PC-9 (cell line): Measurements from ENCODE around the gene FCN2. TPM values are rescaled to one million over a fixed set of nuclear protein-coding genes. Genes with fewer than 3 reads are reported as not detected.
A peak's percentile ranks its signal among the peaks of the same experiment; 100 is the strongest.

Experiments used
- BruUV-seq: library from RNA; stranded (reverse); fragments of 400-500 nt; replicated peaks from 2 replicates; lab custom pipeline; 2021; lab: Mats Ljungman, UMichigan
- CTCF ChIA-PET: fragments of 300-600 bp; sonication (Branson Sonifier 250); formaldehyde crosslinking; loops from one replicate; lab custom pipeline; 2022; ENCODE audit warnings: antibody characterized with exemption; lab: Charles Lee
- POLR2A ChIA-PET: fragments of 300-600 bp; sonication (Branson Sonifier 250); formaldehyde crosslinking; loops from one replicate; lab custom pipeline; 2022; ENCODE audit warnings: antibody characterized with exemption; ENCODE audit not compliant: unreplicated experiment; lab: Charles Lee
- DNase-seq, 2 experiments: peaks; one replicate each; pipeline versions ENCODE4 v3.0.0 to v3.0.0-alpha.2; 2015 to 2022; ENCODE audit warnings: mixed read lengths in 1 of 2
- H2AFZ ChIP-seq: fragments of 200-600 bp; sonication (generic); 2 replicates; pipeline ENCODE4 v1.8.1; 2017; ENCODE audit warnings: antibody characterized with exemption
- H3F3A ChIP-seq: fragments of 200-600 bp; sonication (generic); 2 replicates; pipeline ENCODE4 v1.8.1; 2017; ENCODE audit warnings: antibody characterized with exemption, mild to moderate bottlenecking, low read depth; ENCODE audit not compliant: insufficient read depth
- H3K27ac ChIP-seq: fragments of 200-600 bp; sonication (generic); 2 replicates; pipeline ENCODE4 v1.6.1; 2016; ENCODE audit warnings: mixed run types
- H3K27me3 ChIP-seq: fragments of 200-600 bp; sonication (generic); 2 replicates; pipeline ENCODE4 v1.6.1; 2016; ENCODE audit warnings: low read depth, mixed run types; ENCODE audit not compliant: insufficient read depth
- H3K36me3 ChIP-seq: fragments of 200-600 bp; sonication (generic); 2 replicates; pipeline ENCODE4 v1.6.1; 2016; ENCODE audit warnings: low read depth, mixed run types
- H3K4me1 ChIP-seq: fragments of 200-600 bp; sonication (generic); replicated peaks from 2 replicates; pipeline ENCODE4 v1.6.1; 2016; ENCODE audit warnings: mixed run types; ENCODE audit not compliant: insufficient read depth
- H3K4me2 ChIP-seq: fragments of 200-600 bp; sonication (generic); 2 replicates; pipeline ENCODE4 v1.6.1; 2017; ENCODE audit warnings: mixed run types
- H3K4me3 ChIP-seq: fragments of 200-600 bp; sonication (generic); 2 replicates; pipeline ENCODE4 v1.6.1; 2016; ENCODE audit warnings: mixed run types
- H3K79me2 ChIP-seq: fragments of 200-600 bp; sonication (generic); 2 replicates; pipeline ENCODE4 v1.6.1; 2017; ENCODE audit warnings: low read depth, mixed run types
- H3K9me2 ChIP-seq: fragments of 200-600 bp; sonication (generic); 2 replicates; pipeline ENCODE4 v1.8.1; 2017; ENCODE audit warnings: mild to moderate bottlenecking; ENCODE audit not compliant: insufficient read depth
- H3K9me3 ChIP-seq: fragments of 200-600 bp; sonication (generic); 2 replicates; pipeline ENCODE4 v1.8.1; 2016; ENCODE audit warnings: low read depth; ENCODE audit not compliant: insufficient read depth
- H4K20me1 ChIP-seq: fragments of 200-600 bp; sonication (generic); 2 replicates; pipeline ENCODE4 v1.8.1; 2017; ENCODE audit not compliant: insufficient read depth
- EZH2 ChIP-seq: fragments of 200-600 bp; sonication (generic); IDR thresholded peaks from 2 replicates; pipeline ENCODE4 v1.8.0; 2017; ENCODE audit warnings: antibody characterized with exemption, low read depth
- intact Hi-C: fragments of 100-400 bp; cut with micrococcal nuclease; formaldehyde crosslinking; loops from one replicate; pipeline ENCODE4 v1.10.0; 2022; ENCODE audit not compliant: unreplicated experiment
- total RNA-seq: library from RNA; stranded (reverse); gene quantifications from 2 replicates; pipeline ENCODE4 v1.2.3, GENCODE V29; 2021
- TF ChIP-seq, protein P1 (sequence below): fragments of 200-600 bp; sonication (generic); conservative IDR thresholded peaks from 2 replicates; pipeline ENCODE4 v1.6.1; 2017; ENCODE audit warnings: mixed run types, antibody characterized with exemption, mild to moderate bottlenecking, moderate library complexity

The FCN2 gene
- total RNA-seq, 1 experiment from 2014 or later, result not detected

DNA sequence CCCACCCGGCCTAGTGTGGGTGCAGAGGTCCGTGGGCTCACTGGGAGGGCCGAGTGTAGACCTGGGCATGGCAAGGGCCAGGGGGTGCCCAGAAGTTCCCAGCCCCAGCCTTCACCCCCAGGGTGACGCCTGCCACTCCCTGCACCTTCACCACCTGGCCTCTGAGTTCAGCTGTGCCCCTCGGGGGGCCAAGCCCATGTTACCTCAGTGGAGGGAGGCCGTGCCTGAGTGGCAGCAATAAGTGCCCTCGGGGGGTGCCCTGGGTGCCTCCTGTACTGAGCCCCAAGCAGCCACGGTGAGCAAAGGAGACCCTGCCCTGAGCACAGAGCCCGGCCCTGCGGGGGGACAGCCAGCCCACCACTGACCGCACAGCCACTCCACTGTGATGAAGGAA lies 10.3 kb upstream of the FCN2 start:
- Histone ChIP-seq H3K9me3 (no peaks in the 10 kb centered on the region), H3K27ac (no peak overlapping the region), H4K20me1 (no peaks in the 10 kb centered on the region), H3K27me3 (peaks cover 62% of the 10 kb centered on the region), H3K79me2 (no peaks in the 10 kb centered on the region), H3K4me2 (peak overlapping the region; percentile 28; the same call in 1 of the 2 replicates), H2AFZ (no peak overlapping the region), H3F3A (no peaks in the 10 kb centered on the region), H3K4me1 (no peaks in the 10 kb centered on the region), H3K4me3 (no peak overlapping the region), H3K36me3 (no peaks in the 10 kb centered on the region), H3K9me2 (no peaks in the 10 kb centered on the region)
- TF ChIP-seq, protein P1, sequence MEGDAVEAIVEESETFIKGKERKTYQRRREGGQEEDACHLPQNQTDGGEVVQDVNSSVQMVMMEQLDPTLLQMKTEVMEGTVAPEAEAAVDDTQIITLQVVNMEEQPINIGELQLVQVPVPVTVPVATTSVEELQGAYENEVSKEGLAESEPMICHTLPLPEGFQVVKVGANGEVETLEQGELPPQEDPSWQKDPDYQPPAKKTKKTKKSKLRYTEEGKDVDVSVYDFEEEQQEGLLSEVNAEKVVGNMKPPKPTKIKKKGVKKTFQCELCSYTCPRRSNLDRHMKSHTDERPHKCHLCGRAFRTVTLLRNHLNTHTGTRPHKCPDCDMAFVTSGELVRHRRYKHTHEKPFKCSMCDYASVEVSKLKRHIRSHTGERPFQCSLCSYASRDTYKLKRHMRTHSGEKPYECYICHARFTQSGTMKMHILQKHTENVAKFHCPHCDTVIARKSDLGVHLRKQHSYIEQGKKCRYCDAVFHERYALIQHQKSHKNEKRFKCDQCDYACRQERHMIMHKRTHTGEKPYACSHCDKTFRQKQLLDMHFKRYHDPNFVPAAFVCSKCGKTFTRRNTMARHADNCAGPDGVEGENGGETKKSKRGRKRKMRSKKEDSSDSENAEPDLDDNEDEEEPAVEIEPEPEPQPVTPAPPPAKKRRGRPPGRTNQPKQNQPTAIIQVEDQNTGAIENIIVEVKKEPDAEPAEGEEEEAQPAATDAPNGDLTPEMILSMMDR, result no peak
- no peak for TF ChIP-seq EZH2
- POLR2A ChIA-PET, result no interaction called here
- DNase-seq, result no peak
- intact Hi-C loops, result no loop called here
- no TSS peak for BruUV-seq
- CTCF ChIA-PET, result no interaction called here

DNA sequence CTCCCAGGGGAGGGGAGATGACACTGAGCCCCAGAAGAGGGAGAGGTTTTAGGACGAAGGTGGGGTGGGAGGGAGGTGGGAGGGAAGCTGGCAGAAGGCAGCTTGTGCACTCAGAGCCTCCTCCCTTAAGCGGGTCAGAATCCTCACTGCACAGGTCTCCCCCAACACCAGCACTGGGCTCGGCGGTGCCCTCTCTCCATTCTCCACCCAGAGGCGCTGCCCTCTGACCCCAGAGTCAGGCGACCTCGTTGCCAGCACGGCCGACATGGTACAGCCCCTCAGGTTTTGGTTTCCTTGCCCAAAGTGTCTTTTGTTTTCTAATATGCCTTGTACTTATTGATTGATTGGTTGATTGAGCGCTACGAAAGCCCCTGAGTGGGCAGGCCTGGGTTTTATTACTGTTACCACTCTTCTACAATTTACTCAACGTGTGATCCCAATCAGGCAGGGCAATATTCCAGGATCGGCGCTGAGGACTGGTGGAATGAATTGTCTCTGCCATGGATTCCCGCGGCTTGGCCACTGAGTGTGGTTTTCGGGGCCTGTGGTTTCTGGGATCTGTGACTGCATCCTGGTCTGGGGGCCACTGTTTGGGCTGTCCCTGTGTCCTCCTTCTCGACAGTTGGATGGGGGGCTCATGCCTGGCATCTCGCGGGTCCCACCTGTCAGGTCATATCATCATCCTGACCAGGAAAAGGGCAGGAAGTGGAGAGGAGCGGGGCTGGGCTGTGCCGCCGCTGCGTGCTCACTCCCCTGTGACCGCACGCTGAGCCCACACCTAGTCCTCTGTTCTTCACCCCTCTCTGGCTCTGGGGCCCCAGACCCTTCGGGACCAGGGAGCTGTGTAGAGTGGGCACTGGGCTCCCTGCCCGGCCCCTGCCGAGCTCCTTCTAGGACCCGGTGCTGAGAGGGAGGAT lies 9.6 kb upstream of the FCN2 start:
- intact Hi-C loops, result no loop called here
- Histone ChIP-seq H3K4me2 (peak overlapping the region; percentile 28; the same call in 1 of the 2 replicates), H3K79me2 (no peaks in the 10 kb centered on the region), H3F3A (no peaks in the 10 kb centered on the region), H2AFZ (no peak overlapping the region), H3K9me3 (no peaks in the 10 kb centered on the region), H3K4me3 (no peak overlapping the region; the same call in 1 of the 2 replicates), H3K27me3 (peaks cover 62% of the 10 kb centered on the region), H3K36me3 (no peaks in the 10 kb centered on the region), H3K27ac (no peak overlapping the region), H3K9me2 (no peaks in the 10 kb centered on the region), H4K20me1 (no peaks in the 10 kb centered on the region), H3K4me1 (no peaks in the 10 kb centered on the region)
- CTCF ChIA-PET, result no interaction called here
- DNase-seq, result no peak
- no TSS peak for BruUV-seq
- POLR2A ChIA-PET, result no interaction called here
- TF ChIP-seq, protein P1, result no peak

DNA sequence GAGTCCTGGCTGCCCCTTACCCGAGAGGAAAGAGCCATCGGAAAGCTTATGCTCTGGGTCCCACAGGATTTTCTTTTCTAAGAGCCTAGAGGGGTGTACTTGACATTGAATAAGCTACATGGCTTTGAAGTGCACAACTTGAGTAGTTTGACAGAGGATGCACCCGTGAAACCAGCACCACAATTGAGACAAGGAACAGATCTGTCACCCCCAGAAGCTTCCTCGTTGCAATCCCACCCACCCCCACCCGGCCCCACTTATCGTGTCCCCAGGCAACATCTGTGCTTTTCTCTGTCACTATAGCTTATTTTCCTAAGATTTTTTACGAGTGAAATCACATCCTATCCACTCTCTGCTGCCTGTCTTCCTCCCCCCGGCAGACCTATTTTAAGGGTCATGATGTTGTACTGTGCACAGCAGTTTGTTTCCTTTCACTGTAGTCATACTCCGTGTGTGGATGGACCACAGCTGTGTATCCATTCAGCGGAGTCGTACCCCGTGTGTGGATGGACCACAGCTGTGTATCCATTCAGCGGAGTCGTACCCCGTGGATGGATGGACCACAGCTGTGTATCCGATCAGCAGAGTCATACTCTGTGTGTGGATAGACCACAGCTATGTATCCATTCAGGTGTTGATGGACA lies 8.8 kb upstream of the FCN2 start:
- ChIA-PET CTCF (no interaction called here), POLR2A (no interaction called here)
- Histone ChIP-seq H3F3A (no peaks in the 10 kb centered on the region), H3K4me3 (peak overlapping the region; percentile 24; the same call in 1 of the 2 replicates), H3K4me1 (no peaks in the 10 kb centered on the region), H4K20me1 (no peaks in the 10 kb centered on the region), H3K79me2 (no peaks in the 10 kb centered on the region), H3K4me2 (peak overlapping the region; percentile 28; the same call in 1 of the 2 replicates), H3K9me3 (no peaks in the 10 kb centered on the region), H3K27ac (no peak overlapping the region), H3K27me3 (peaks cover 64% of the 10 kb centered on the region), H3K36me3 (no peaks in the 10 kb centered on the region), H3K9me2 (no peaks in the 10 kb centered on the region), H2AFZ (no peak overlapping the region)
- intact Hi-C loops, result no loop called here
- no TSS peak for BruUV-seq
- TF ChIP-seq, protein P1, result no peak
- no peak for TF ChIP-seq EZH2
- DNase-seq, result no peak
